OCI-LY1 (cell line): ENCODE results near the gene COX6B2.

Source experiments
- EZH2 ChIP-seq: fragments of 200-600 bp; sonication (generic), shearing (Covaris generic); IDR thresholded peaks from 2 replicates; pipeline ENCODE4 v1.8.0; 2017; ENCODE audit warnings: borderline replicate concordance, mixed run types, mild to moderate bottlenecking, antibody characterized with exemption, low read length, moderate library complexity, mixed read lengths
- TF ChIP-seq, protein P1 (sequence below): fragments of 200-600 bp; sonication (generic), shearing (Covaris generic); IDR thresholded peaks from 2 replicates; pipeline ENCODE4 v1.5.1; 2017; ENCODE audit warnings: mild to moderate bottlenecking, antibody characterized with exemption, low read length, moderate library complexity, mixed read lengths

GRCh38 chr19:55350620-55351315 lies 3.8 kb downstream of the COX6B2 start:
- TF ChIP-seq, protein P1, sequence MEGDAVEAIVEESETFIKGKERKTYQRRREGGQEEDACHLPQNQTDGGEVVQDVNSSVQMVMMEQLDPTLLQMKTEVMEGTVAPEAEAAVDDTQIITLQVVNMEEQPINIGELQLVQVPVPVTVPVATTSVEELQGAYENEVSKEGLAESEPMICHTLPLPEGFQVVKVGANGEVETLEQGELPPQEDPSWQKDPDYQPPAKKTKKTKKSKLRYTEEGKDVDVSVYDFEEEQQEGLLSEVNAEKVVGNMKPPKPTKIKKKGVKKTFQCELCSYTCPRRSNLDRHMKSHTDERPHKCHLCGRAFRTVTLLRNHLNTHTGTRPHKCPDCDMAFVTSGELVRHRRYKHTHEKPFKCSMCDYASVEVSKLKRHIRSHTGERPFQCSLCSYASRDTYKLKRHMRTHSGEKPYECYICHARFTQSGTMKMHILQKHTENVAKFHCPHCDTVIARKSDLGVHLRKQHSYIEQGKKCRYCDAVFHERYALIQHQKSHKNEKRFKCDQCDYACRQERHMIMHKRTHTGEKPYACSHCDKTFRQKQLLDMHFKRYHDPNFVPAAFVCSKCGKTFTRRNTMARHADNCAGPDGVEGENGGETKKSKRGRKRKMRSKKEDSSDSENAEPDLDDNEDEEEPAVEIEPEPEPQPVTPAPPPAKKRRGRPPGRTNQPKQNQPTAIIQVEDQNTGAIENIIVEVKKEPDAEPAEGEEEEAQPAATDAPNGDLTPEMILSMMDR, result no peak
- TF ChIP-seq EZH2, result no peak
